HG03520 (cell line): Measurements from ENCODE around the gene TRAPPC3.
"Not testable (repeated sequence)": the region's sequence is repeated elsewhere in the genome, so short reads cannot be mapped to it uniquely, and the experiment has no call there.

Experiments used
- ATAC-seq: cut with Tn5 transposase; IDR thresholded peaks from one replicate; pipeline ENCODE4 v1.9.1; 2021; ENCODE audit warnings: mild to moderate bottlenecking, moderate library complexity; ENCODE audit not compliant: unreplicated experiment

Gene TRAPPC3

GRCh38 chr1:36149237-36149972 lies at the start of gene TRAPPC3:
Gene TRAPPC3, minus strand, starts transcription at chr1:36149486. Its CDS starts 108 bp downstream, at chr1:36149378.
- ATAC-seq, result peak; percentile 84

GRCh38 chr1:36198641-36199040 lies 49.4 kb upstream of the TRAPPC3 start:
- no peak for ATAC-seq

GRCh38 chr1:36196805-36197204 lies 47.5 kb upstream of the TRAPPC3 start:
- ATAC-seq, result not testable (repeated sequence)

GRCh38 chr1:36187800-36188593 lies 38.7 kb upstream of the TRAPPC3 start:
- ATAC-seq, result no peak

GRCh38 chr1:36183309-36183856 lies 34.1 kb upstream of the TRAPPC3 start:
- no peak for ATAC-seq

GRCh38 chr1:36182734-36183133 lies 33.4 kb upstream of the TRAPPC3 start:
- ATAC-seq, result no peak

- ATAC-seq, result no peak
These were observed 29.9 kb upstream of the TRAPPC3 start for GRCh38 chr1:36179220-36179600.

- ATAC-seq, result no peak
These were observed 29.4 kb upstream of the TRAPPC3 start for GRCh38 chr1:36178471-36179219.

- ATAC-seq, result no peak
These were observed 28.5 kb upstream of the TRAPPC3 start for GRCh38 chr1:36177589-36178431.

GRCh38 chr1:36176106-36176949 lies 27.0 kb upstream of the TRAPPC3 start:
- no peak for ATAC-seq

GRCh38 chr1:36175137-36176095 lies 26.1 kb upstream of the TRAPPC3 start:
- ATAC-seq, result no peak

GRCh38 chr1:36174713-36175112 lies 25.4 kb upstream of the TRAPPC3 start:
- no peak for ATAC-seq

- ATAC-seq, result no peak
These were observed 23.7 kb upstream of the TRAPPC3 start for GRCh38 chr1:36172983-36173382.

- ATAC-seq, result no peak
These were observed 22.9 kb upstream of the TRAPPC3 start for GRCh38 chr1:36172017-36172747.

- ATAC-seq, result no peak
These were observed 21.5 kb upstream of the TRAPPC3 start for GRCh38 chr1:36170643-36171412.

- no peak for ATAC-seq
These were observed 19.2 kb upstream of the TRAPPC3 start for GRCh38 chr1:36168514-36168913.
